Thymus (tissue), 11 donors: ENCODE results near the gene SLC16A5. TPM values are rescaled to one million over a fixed set of nuclear protein-coding genes. Genes with fewer than 3 reads are reported as not detected.
A peak's percentile ranks its signal among the peaks of the same experiment; 100 is the strongest.
"Not testable (repeated sequence)": the region's sequence is repeated elsewhere in the genome, so short reads cannot be mapped to it uniquely, and the experiment has no call there.

Source experiments
- DNase-seq, 9 donors: peaks; one replicate each; pipeline ENCODE4 v3.0.0-alpha.2; 2013; ENCODE audit warnings: low spot score in 9 of 9, low read depth in 6 of 9, missing footprints in 1 of 9
- H3K27ac ChIP-seq, 2 donors: one replicate each; pipeline ENCODE4 v1.5.1; 2013; ENCODE audit warnings: control low read depth in 1 of 2, low read depth in 1 of 2, low read length in 1 of 2, mild to moderate bottlenecking in 1 of 2, moderate library complexity in 1 of 2
- H3K27me3 ChIP-seq, 2 donors: one replicate each; pipeline ENCODE4 v1.5.1; 2013; ENCODE audit warnings: low read length in 1 of 2; ENCODE audit not compliant: control insufficient read depth in 2 of 2, insufficient read depth in 1 of 2
- H3K36me3 ChIP-seq, 2 donors: one replicate each; pipeline ENCODE4 v1.5.1; 2013; ENCODE audit warnings: low read length in 1 of 2, mild to moderate bottlenecking in 1 of 2, moderate library complexity in 1 of 2; ENCODE audit not compliant: control insufficient read depth in 2 of 2, insufficient read depth in 2 of 2
- H3K4me1 ChIP-seq, 2 donors: one replicate each; pipeline ENCODE4 v1.5.1; 2013; ENCODE audit warnings: low read length in 2 of 2; ENCODE audit not compliant: control insufficient read depth in 2 of 2, insufficient read depth in 2 of 2
- H3K4me3 ChIP-seq, 2 donors: one replicate each; pipeline ENCODE4 v1.5.1; 2013; ENCODE audit warnings: low read length in 2 of 2, control low read depth in 1 of 2, mild to moderate bottlenecking in 1 of 2
- H3K9me3 ChIP-seq, 2 donors: one replicate each; pipeline ENCODE4 v1.5.1; 2013; ENCODE audit warnings: low read length in 1 of 2, mild to moderate bottlenecking in 1 of 2; ENCODE audit not compliant: control insufficient read depth in 2 of 2, insufficient read depth in 1 of 2
- WGBS: extraction: QIAGEN DNeasy Blood & Tissue Kit; methylation state at CpG from one replicate; pipeline ENCODE4 v1.1.7; 2013; 5-methylcytosine and 5-hydroxymethylcytosine counted together
- polyA plus RNA-seq: library from polyadenylated mRNA; stranded (reverse); fragments of 200-250 nt; gene quantifications from one replicate; pipeline ENCODE4 v1.2.3, GENCODE V29; 2013
- total RNA-seq: library from RNA; stranded (reverse); fragments of 120-200 nt; gene quantifications from one replicate; pipeline ENCODE4 v1.2.4, GENCODE V29; 2013
- donor health status: healthy.

SLC16A5 gene
- total and polyA plus RNA-seq, 2 donors, result 0.76 to 5.0 TPM

DNA sequence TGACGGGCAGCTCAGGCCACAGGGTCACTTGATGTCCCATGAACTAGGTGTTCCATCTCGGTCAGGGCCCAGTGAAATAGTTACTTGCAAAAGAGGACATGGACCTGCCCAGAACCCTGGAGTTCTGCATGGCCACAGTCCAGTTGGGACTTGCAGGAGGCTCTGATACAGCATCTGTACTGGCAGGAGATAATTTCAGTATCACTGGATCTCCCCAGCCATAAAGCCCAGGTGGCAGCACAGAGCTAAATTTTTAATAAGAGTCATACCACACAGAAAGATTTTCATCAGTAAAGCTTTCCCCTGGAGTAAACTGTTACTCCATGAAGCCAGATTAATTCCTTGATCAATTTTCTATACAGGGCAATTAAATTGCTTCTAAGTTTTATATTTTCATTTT lies 18.0 kb upstream of the SLC16A5 start:
- Histone ChIP-seq H3K27ac (no peak overlapping the region), H3K27me3 (no peaks in the 10 kb centered on the region), H3K36me3 (peaks cover 0 to 6% of the 10 kb centered on the region in 2 donors), H3K4me3 (no peak overlapping the region), H3K9me3 (no peaks in the 10 kb centered on the region), H3K4me1 (peaks cover 2 to 19% of the 10 kb centered on the region in 2 donors)
- DNase-seq, result no peak
- 97% methylated on average over 2 of the region's 2 CpGs for WGBS

GRCh38 chr17:75071478-75072271 lies 16.1 kb upstream of the SLC16A5 start:
- 95% methylated on average over 8 of the region's 8 CpGs for WGBS
- DNase-seq, H3K27me3 ChIP-seq, H3K9me3 ChIP-seq, H3K4me1 ChIP-seq, H3K4me3 ChIP-seq, H3K36me3 ChIP-seq, H3K27ac ChIP-seq: not testable (repeated sequence)

- not testable (repeated sequence) for H3K4me1 ChIP-seq, H3K27ac ChIP-seq, DNase-seq, H3K36me3 ChIP-seq, H3K4me3 ChIP-seq, H3K9me3 ChIP-seq
- peaks cover 0 to 15% of the 10 kb centered on the region in 2 donors for H3K27me3 ChIP-seq
- WGBS, result over 99% methylated on average over 5 of the region's 5 CpGs
Observed at GRCh38 chr17:75072909-75073308, 14.8 kb upstream of the SLC16A5 start.

- Histone ChIP-seq H3K27ac (no peak overlapping the region), H3K36me3 (no peaks in the 10 kb centered on the region), H3K27me3 (peaks cover 0 to 22% of the 10 kb centered on the region in 2 donors), H3K4me1 (peaks cover 5 to 14% of the 10 kb centered on the region in 2 donors), H3K9me3 (peaks cover 0 to 4% of the 10 kb centered on the region in 2 donors), H3K4me3 (no peak overlapping the region)
- DNase-seq, result no peak
- WGBS, result 87% methylated on average over 5 of the region's 5 CpGs
Observed at GRCh38 chr17:75073618-75074047, 14.1 kb upstream of the SLC16A5 start.

- H3K4me1 ChIP-seq, result peaks cover 5 to 15% of the 10 kb centered on the region in 2 donors
- peaks cover 0 to 4% of the 10 kb centered on the region in 2 donors for H3K9me3 ChIP-seq
- no peak overlapping the region for H3K4me3 ChIP-seq
- H3K27ac ChIP-seq, result no peak overlapping the region
- WGBS, result 89% methylated on average over 14 of the region's 14 CpGs
- peaks cover 0 to 27% of the 10 kb centered on the region in 2 donors for H3K27me3 ChIP-seq
- H3K36me3 ChIP-seq, result no peaks in the 10 kb centered on the region
- no peak for DNase-seq
Observed at GRCh38 chr17:75074532-75074931, 13.2 kb upstream of the SLC16A5 start.

GRCh38 chr17:75075597-75076336 lies 12.0 kb upstream of the SLC16A5 start:
- no peak overlapping the region for H3K27ac ChIP-seq
- H3K4me1 ChIP-seq, result peaks cover 5 to 15% of the 10 kb centered on the region in 2 donors
- peaks cover 0 to 27% of the 10 kb centered on the region in 2 donors for H3K27me3 ChIP-seq
- H3K4me3 ChIP-seq, result no peak overlapping the region
- no peak for DNase-seq
- H3K9me3 ChIP-seq, result peaks cover 0 to 4% of the 10 kb centered on the region in 2 donors
- no peaks in the 10 kb centered on the region for H3K36me3 ChIP-seq
- WGBS, result 78% methylated on average over 4 of the region's 4 CpGs

GRCh38 chr17:75077072-75077495 lies 10.7 kb upstream of the SLC16A5 start:
- no peak overlapping the region for H3K27ac ChIP-seq
- 55% methylated on average over 30 of the region's 30 CpGs for WGBS
- peak overlapping the region; percentile 20 to 42 for H3K4me3 ChIP-seq
- H3K27me3 ChIP-seq, result peaks cover 0 to 27% of the 10 kb centered on the region in 2 donors
- peaks cover 5 to 15% of the 10 kb centered on the region in 2 donors for H3K4me1 ChIP-seq
- H3K9me3 ChIP-seq, result peaks cover 0 to 4% of the 10 kb centered on the region in 2 donors
- H3K36me3 ChIP-seq, result no peaks in the 10 kb centered on the region
- DNase-seq, result no peak

GRCh38 chr17:75077496-75078283 lies 10.1 kb upstream of the SLC16A5 start:
- 11% methylated on average over 53 of the region's 53 CpGs for WGBS
- peak overlapping the region in 1 of 2 donors; percentile 54 for H3K27ac ChIP-seq
- peak in 2 of 9 donors; percentile 35 to 37 for DNase-seq
- H3K4me1 ChIP-seq, result peaks cover 5 to 15% of the 10 kb centered on the region in 2 donors
- peaks cover 0 to 4% of the 10 kb centered on the region in 2 donors for H3K9me3 ChIP-seq
- peaks cover 0 to 27% of the 10 kb centered on the region in 2 donors for H3K27me3 ChIP-seq
- peak overlapping the region; percentile 20 to 42 for H3K4me3 ChIP-seq
- no peaks in the 10 kb centered on the region for H3K36me3 ChIP-seq
